GM19240 (cell line): ENCODE measurements around the gene SLC16A1.
"Not testable (repeated sequence)": the region's sequence is repeated elsewhere in the genome, so short reads cannot be mapped to it uniquely, and the experiment has no call there.

Experiments
- DNase-seq: peaks from one replicate; pipeline ENCODE4 v3.0.0; 2011; ENCODE audit warnings: low spot score; ENCODE audit not compliant: insufficient read length

SLC16A1 gene

GRCh38 chr1:112884996-112885395 is 71.0 kb downstream of the SLC16A1 start:
- DNase-seq: not testable (repeated sequence)

GRCh38 chr1:112882271-112882744 is 73.7 kb downstream of the SLC16A1 start:
- no peak for DNase-seq

- DNase-seq: no peak
These were observed 74.3 kb downstream of the SLC16A1 start for GRCh38 chr1:112881742-112882127.

GRCh38 chr1:112879834-112880233 is 76.2 kb downstream of the SLC16A1 start:
- DNase-seq: no peak

- DNase-seq: no peak
These were observed 77.7 kb downstream of the SLC16A1 start for GRCh38 chr1:112878321-112878720.

- no peak for DNase-seq
These were observed 78.2 kb downstream of the SLC16A1 start for GRCh38 chr1:112877750-112878149.

- no peak for DNase-seq
These were observed 79.7 kb downstream of the SLC16A1 start for GRCh38 chr1:112876315-112876714.

GRCh38 chr1:112872551-112872962 is 83.4 kb downstream of the SLC16A1 start:
- DNase-seq: no peak

GRCh38 chr1:112870887-112871646 is 84.9 kb downstream of the SLC16A1 start:
- DNase-seq: no peak

- DNase-seq: no peak
These were observed 86.1 kb downstream of the SLC16A1 start for GRCh38 chr1:112869895-112870294.

GRCh38 chr1:112868191-112868590 is 87.8 kb downstream of the SLC16A1 start:
- no peak for DNase-seq

- no peak for DNase-seq
These were observed 89.0 kb downstream of the SLC16A1 start for GRCh38 chr1:112866981-112867380.

- DNase-seq: no peak
These were observed 89.8 kb downstream of the SLC16A1 start for GRCh38 chr1:112866151-112866550.

GRCh38 chr1:112862753-112863426 is 93.1 kb downstream of the SLC16A1 start:
- DNase-seq: no peak
